GM23338 (cell line): ENCODE data around the gene PIPOX. TPM values are rescaled to one million over a fixed set of nuclear protein-coding genes. Genes with fewer than 3 reads are reported as not detected.
A peak's percentile ranks its signal among the peaks of the same experiment; 100 is the strongest.

ENCODE experiments used
- ATAC-seq: fragments of 200-7000 bp; cut with Tn5 transposase; 3 replicates; pipeline ENCODE4 v1.9.1; 2020
- DNase-seq: peaks from one replicate; pipeline ENCODE4 v3.0.0-alpha.2; 2015; ENCODE audit warnings: low spot score
- H2AFZ ChIP-seq: fragments of 200-600 bp; sonication (generic); 2 replicates; pipeline ENCODE4 v1.8.0; 2016; ENCODE audit warnings: antibody characterized with exemption, mild to moderate bottlenecking, moderate library complexity
- H3F3A ChIP-seq: fragments of 200-600 bp; sonication (generic); replicated peaks from 2 replicates; pipeline ENCODE4 v1.8.0; 2017; ENCODE audit warnings: antibody characterized with exemption, mixed run types, low read depth
- H3K27ac ChIP-seq: fragments of 200-600 bp; sonication (generic); 2 replicates; pipeline ENCODE4 v1.6.1; 2016; ENCODE audit warnings: low read depth
- H3K27me3 ChIP-seq: fragments of 200-600 bp; sonication (generic); 2 replicates; pipeline ENCODE4 v1.8.0; 2016; ENCODE audit warnings: mild to moderate bottlenecking, mixed run types, moderate library complexity; ENCODE audit not compliant: insufficient read depth
- H3K36me3 ChIP-seq: fragments of 200-600 bp; sonication (generic); 2 replicates; pipeline ENCODE4 v1.8.0; 2016; ENCODE audit warnings: mild to moderate bottlenecking; ENCODE audit not compliant: insufficient read depth
- H3K4me1 ChIP-seq: fragments of 200-600 bp; sonication (generic); 2 replicates; pipeline ENCODE4 v1.8.0; 2016; ENCODE audit warnings: mild to moderate bottlenecking, moderate library complexity; ENCODE audit not compliant: insufficient read depth
- H3K4me2 ChIP-seq: fragments of 200-600 bp; sonication (generic); 2 replicates; pipeline ENCODE4 v1.7.1; 2017; ENCODE audit warnings: mixed run types
- H3K4me3 ChIP-seq: fragments of 200-600 bp; sonication (generic); 2 replicates; pipeline ENCODE4 v1.6.1; 2016; ENCODE audit warnings: mixed run types
- H3K79me2 ChIP-seq: fragments of 200-600 bp; sonication (generic); replicated peaks from 2 replicates; pipeline ENCODE4 v1.8.0; 2017; ENCODE audit warnings: mild to moderate bottlenecking; ENCODE audit not compliant: insufficient read depth
- H3K9me2 ChIP-seq: fragments of 200-600 bp; sonication (generic); 2 replicates; pipeline ENCODE4 v1.8.0; 2017; ENCODE audit not compliant: insufficient read depth
- H4K20me1 ChIP-seq: fragments of 200-600 bp; sonication (generic); replicated peaks from 2 replicates; pipeline ENCODE4 v1.8.0; 2017; ENCODE audit warnings: mild to moderate bottlenecking; ENCODE audit not compliant: insufficient read depth
- H3K27ac Mint-ChIP-seq: 2 replicates; pipeline ENCODE4 v1.8.0; 2020; ENCODE audit warnings: inconsistent platforms, mild to moderate bottlenecking, moderate library complexity, mixed read lengths
- H3K27me3 Mint-ChIP-seq: 3 replicates; pipeline ENCODE4 v1.8.0; 2022; ENCODE audit warnings: low read depth, mild to moderate bottlenecking, moderate library complexity, mixed read lengths, inconsistent platforms; ENCODE audit not compliant: insufficient read depth, poor library complexity
- H3K36me3 Mint-ChIP-seq: 3 replicates; pipeline ENCODE4 v1.8.0; 2021; ENCODE audit warnings: low read depth, mild to moderate bottlenecking, inconsistent platforms, moderate library complexity, mixed read lengths
- H3K4me1 Mint-ChIP-seq: 3 replicates; pipeline ENCODE4 v1.8.0; 2020; ENCODE audit warnings: mild to moderate bottlenecking, inconsistent platforms, mixed read lengths
- H3K4me3 Mint-ChIP-seq: 3 replicates; pipeline ENCODE4 v1.8.0; 2021; ENCODE audit warnings: moderate library complexity, mild to moderate bottlenecking, inconsistent platforms, mixed read lengths
- H3K9me3 Mint-ChIP-seq: 3 replicates; pipeline ENCODE4 v1.8.0; 2020; ENCODE audit warnings: moderate library complexity, mild to moderate bottlenecking, inconsistent platforms, mixed read lengths
- EZH2 ChIP-seq: fragments of 200-600 bp; sonication (generic); IDR thresholded peaks from one replicate; pipeline ENCODE4 v1.8.0; 2017; ENCODE audit warnings: antibody characterized with exemption, mild to moderate bottlenecking, low read depth; ENCODE audit not compliant: unreplicated experiment
- JUNB ChIP-seq: IDR thresholded peaks from one replicate; pipeline ENCODE4 v1.6.1; 2016; ENCODE audit warnings: antibody characterized with exemption; ENCODE audit not compliant: unreplicated experiment
- NANOG ChIP-seq: IDR thresholded peaks from 2 replicates; pipeline ENCODE4 v1.6.1; 2016; ENCODE audit warnings: antibody characterized with exemption, borderline replicate concordance
- STAT1 ChIP-seq: IDR thresholded peaks from one replicate; pipeline ENCODE4 v1.6.1; 2016; ENCODE audit warnings: antibody characterized with exemption; ENCODE audit not compliant: unreplicated experiment
- ZNF114 ChIP-seq: fragments of 250-450 bp; sonication (Bioruptor Pico); IDR thresholded peaks from 2 replicates; pipeline ENCODE4 v1.5.0; 2020; ENCODE audit warnings: mild to moderate bottlenecking, moderate library complexity
- polyA plus RNA-seq: library from polyadenylated mRNA; unstranded; fragments of >200 nt; fragmentation: Nextera tagmentation; extraction: Ambion mirVana; gene quantifications from 2 replicates; pipeline ENCODE4 v1.2.1, GENCODE V29; 2016
- total RNA-seq: library from RNA; depleted of rRNA; stranded (reverse); fragments of >200 nt; shearing (Covaris generic); gene quantifications from 2 replicates; pipeline ENCODE4 v1.2.3, GENCODE V29; 2014
- TF ChIP-seq, protein P1 (sequence below): IDR thresholded peaks from one replicate; pipeline ENCODE4 v1.6.1; 2018; ENCODE audit warnings: antibody characterized with exemption; ENCODE audit not compliant: unreplicated experiment
- TF ChIP-seq, protein P2 (sequence below): IDR thresholded peaks from 2 replicates; pipeline ENCODE4 v1.6.1; 2016; ENCODE audit warnings: antibody characterized with exemption
- TF ChIP-seq, protein P3 (sequence below): fragments of 250-450 bp; sonication (Bioruptor Pico); IDR thresholded peaks from 2 replicates; pipeline ENCODE4 v1.5.0; 2020; ENCODE audit warnings: mild to moderate bottlenecking, moderate library complexity

The PIPOX gene
- total and polyA plus RNA-seq, 2 experiments from 2014 or later: 22.6 to 34.6 TPM

DNA sequence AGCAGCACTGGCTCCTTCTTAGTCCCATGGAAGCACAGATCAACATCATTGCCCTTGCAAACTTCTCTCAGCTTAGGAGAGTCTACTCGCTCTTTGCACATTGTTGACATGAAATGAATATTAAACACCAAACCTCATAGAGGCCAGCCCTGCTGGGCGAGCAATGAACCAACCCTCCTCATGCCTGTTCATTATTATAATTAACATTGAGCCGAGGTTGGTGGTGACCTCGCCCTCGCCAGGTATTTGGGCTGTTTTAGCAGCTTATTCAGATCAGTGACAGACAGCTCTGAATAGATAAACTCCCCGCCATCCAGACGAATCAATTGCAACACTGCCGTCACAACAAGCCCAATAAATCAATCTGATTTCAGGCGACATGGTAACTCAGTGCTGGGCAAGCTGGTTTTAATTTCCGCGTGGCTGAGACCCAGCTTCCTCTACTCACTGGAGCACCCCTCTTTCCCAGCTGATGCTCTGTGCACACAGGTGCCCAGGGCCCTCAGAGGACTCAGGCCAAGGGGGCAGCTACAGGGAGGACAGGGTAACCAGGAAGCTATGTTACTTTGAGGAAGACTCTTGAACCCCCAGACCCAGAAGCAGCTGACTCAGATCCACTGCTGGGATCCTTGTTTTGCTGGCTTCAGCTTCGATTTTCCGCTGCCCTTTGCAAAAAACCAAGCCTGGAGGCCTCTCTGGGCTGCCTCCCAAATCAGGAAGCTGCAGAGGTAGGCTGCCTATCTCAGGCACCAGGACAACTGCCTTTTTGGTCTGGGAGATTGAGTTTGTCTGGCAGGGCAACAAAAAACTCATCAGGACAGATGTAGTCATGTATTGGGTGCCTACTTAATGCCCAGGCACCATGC is 26.4 kb upstream of the PIPOX start (continued):
- TF ChIP-seq, protein P1, sequence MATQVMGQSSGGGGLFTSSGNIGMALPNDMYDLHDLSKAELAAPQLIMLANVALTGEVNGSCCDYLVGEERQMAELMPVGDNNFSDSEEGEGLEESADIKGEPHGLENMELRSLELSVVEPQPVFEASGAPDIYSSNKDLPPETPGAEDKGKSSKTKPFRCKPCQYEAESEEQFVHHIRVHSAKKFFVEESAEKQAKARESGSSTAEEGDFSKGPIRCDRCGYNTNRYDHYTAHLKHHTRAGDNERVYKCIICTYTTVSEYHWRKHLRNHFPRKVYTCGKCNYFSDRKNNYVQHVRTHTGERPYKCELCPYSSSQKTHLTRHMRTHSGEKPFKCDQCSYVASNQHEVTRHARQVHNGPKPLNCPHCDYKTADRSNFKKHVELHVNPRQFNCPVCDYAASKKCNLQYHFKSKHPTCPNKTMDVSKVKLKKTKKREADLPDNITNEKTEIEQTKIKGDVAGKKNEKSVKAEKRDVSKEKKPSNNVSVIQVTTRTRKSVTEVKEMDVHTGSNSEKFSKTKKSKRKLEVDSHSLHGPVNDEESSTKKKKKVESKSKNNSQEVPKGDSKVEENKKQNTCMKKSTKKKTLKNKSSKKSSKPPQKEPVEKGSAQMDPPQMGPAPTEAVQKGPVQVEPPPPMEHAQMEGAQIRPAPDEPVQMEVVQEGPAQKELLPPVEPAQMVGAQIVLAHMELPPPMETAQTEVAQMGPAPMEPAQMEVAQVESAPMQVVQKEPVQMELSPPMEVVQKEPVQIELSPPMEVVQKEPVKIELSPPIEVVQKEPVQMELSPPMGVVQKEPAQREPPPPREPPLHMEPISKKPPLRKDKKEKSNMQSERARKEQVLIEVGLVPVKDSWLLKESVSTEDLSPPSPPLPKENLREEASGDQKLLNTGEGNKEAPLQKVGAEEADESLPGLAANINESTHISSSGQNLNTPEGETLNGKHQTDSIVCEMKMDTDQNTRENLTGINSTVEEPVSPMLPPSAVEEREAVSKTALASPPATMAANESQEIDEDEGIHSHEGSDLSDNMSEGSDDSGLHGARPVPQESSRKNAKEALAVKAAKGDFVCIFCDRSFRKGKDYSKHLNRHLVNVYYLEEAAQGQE: no peak
- TF ChIP-seq JUNB (no peak), NANOG (no peak)
- TF ChIP-seq, protein P2, sequence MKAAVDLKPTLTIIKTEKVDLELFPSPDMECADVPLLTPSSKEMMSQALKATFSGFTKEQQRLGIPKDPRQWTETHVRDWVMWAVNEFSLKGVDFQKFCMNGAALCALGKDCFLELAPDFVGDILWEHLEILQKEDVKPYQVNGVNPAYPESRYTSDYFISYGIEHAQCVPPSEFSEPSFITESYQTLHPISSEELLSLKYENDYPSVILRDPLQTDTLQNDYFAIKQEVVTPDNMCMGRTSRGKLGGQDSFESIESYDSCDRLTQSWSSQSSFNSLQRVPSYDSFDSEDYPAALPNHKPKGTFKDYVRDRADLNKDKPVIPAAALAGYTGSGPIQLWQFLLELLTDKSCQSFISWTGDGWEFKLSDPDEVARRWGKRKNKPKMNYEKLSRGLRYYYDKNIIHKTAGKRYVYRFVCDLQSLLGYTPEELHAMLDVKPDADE: no peak

DNA sequence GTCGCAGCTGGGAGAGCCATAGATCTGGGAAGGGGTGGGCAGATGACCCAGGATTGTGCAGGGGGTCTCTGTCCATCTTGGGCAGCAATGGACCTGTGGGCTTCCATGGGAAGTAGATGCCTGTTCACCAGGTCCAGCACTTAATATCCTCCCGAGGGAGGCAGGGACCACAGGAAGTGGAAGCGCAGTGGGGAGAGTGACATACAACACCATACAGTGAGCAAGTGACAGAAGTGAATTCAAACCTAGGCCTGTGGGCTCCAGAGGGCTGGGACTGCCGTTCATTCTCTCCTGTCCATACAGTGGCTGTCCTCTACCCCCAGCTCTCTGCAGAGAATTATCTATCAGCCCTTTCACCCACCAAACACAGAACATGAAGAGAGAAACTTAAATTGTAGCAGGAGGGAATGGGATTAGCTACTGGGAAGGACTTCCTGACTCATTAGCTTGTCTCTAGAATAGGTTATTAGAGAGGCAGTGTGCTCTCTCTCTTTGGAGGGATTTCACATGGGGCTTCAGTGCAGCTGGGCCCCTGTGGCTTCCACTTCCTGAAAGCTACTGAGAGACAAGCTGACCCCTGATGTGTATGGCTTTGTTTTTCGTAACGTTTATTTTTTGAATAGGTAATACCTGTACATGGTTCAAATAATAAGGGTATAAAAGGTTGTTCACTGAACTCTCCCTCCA is 24.0 kb upstream of the PIPOX start:
- Histone ChIP-seq H3K27me3 (peaks cover 5% of the 10 kb centered on the region; the same call in 1 of the 2 replicates), H3K36me3 (no peaks in the 10 kb centered on the region), H3K4me3 (peak overlapping the region; percentile 43), H3K79me2 (no peaks in the 10 kb centered on the region), H3K27ac (no peak overlapping the region), H3K4me2 (peak overlapping the region; percentile 69), H4K20me1 (no peaks in the 10 kb centered on the region), H2AFZ (peak overlapping the region; percentile 43; the same call in 1 of the 2 replicates), H3K4me1 (peaks cover 64% of the 10 kb centered on the region), H3K9me2 (0 out of 2 replicates have a peak, but pooled peaks cover 4% of the 10 kb centered on the region), H3F3A (peaks cover 25% of the 10 kb centered on the region)
- Mint-ChIP-seq H3K27me3 (peaks cover 15% of the 10 kb centered on the region), H3K4me3 (peak overlapping the region; percentile 56; the same call in 2 of the 3 replicates), H3K4me1 (peaks cover 62% of the 10 kb centered on the region), H3K9me3 (no peaks in the 10 kb centered on the region), H3K27ac (no peak overlapping the region), H3K36me3 (no peaks in the 10 kb centered on the region)
- no peak for DNase-seq
- ATAC-seq: peak; percentile 46
- TF ChIP-seq ZNF114 (CRISPR knock-in tag) (no peak), EZH2 (no peak), STAT1 (no peak)
- TF ChIP-seq, protein P1: no peak
- TF ChIP-seq, protein P3, sequence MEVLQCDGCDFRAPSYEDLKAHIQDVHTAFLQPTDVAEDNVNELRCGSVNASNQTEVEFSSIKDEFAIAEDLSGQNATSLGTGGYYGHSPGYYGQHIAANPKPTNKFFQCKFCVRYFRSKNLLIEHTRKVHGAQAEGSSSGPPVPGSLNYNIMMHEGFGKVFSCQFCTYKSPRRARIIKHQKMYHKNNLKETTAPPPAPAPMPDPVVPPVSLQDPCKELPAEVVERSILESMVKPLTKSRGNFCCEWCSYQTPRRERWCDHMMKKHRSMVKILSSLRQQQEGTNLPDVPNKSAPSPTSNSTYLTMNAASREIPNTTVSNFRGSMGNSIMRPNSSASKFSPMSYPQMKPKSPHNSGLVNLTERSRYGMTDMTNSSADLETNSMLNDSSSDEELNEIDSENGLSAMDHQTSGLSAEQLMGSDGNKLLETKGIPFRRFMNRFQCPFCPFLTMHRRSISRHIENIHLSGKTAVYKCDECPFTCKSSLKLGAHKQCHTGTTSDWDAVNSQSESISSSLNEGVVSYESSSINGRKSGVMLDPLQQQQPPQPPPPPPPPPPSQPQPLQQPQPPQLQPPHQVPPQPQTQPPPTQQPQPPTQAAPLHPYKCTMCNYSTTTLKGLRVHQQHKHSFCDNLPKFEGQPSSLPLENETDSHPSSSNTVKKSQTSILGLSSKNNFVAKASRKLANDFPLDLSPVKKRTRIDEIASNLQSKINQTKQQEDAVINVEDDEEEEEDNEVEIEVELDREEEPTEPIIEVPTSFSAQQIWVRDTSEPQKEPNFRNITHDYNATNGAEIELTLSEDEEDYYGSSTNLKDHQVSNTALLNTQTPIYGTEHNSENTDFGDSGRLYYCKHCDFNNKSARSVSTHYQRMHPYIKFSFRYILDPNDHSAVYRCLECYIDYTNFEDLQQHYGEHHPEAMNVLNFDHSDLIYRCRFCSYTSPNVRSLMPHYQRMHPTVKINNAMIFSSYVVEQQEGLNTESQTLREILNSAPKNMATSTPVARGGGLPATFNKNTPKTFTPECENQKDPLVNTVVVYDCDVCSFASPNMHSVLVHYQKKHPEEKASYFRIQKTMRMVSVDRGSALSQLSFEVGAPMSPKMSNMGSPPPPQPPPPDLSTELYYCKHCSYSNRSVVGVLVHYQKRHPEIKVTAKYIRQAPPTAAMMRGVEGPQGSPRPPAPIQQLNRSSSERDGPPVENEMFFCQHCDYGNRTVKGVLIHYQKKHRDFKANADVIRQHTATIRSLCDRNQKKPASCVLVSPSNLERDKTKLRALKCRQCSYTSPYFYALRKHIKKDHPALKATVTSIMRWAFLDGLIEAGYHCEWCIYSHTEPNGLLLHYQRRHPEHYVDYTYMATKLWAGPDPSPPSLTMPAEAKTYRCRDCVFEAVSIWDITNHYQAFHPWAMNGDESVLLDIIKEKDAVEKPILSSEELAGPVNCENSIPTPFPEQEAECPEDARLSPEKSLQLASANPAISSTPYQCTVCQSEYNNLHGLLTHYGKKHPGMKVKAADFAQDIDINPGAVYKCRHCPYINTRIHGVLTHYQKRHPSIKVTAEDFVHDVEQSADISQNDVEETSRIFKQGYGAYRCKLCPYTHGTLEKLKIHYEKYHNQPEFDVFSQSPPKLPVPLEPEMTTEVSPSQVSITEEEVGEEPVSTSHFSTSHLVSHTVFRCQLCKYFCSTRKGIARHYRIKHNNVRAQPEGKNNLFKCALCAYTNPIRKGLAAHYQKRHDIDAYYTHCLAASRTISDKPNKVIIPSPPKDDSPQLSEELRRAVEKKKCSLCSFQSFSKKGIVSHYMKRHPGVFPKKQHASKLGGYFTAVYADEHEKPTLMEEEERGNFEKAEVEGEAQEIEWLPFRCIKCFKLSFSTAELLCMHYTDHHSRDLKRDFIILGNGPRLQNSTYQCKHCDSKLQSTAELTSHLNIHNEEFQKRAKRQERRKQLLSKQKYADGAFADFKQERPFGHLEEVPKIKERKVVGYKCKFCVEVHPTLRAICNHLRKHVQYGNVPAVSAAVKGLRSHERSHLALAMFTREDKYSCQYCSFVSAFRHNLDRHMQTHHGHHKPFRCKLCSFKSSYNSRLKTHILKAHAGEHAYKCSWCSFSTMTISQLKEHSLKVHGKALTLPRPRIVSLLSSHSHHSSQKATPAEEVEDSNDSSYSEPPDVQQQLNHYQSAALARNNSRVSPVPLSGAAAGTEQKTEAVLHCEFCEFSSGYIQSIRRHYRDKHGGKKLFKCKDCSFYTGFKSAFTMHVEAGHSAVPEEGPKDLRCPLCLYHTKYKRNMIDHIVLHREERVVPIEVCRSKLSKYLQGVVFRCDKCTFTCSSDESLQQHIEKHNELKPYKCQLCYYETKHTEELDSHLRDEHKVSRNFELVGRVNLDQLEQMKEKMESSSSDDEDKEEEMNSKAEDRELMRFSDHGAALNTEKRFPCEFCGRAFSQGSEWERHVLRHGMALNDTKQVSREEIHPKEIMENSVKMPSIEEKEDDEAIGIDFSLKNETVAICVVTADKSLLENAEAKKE (CRISPR knock-in tag): no peak
